ENCODE data around the gene GRB2. TPM values are rescaled to one million over a fixed set of nuclear protein-coding genes. Genes with fewer than 3 reads are reported as not detected.

The GRB2 gene
- total RNA-seq, 1 experiment from 2014 or later, result 148 TPM

DNA sequence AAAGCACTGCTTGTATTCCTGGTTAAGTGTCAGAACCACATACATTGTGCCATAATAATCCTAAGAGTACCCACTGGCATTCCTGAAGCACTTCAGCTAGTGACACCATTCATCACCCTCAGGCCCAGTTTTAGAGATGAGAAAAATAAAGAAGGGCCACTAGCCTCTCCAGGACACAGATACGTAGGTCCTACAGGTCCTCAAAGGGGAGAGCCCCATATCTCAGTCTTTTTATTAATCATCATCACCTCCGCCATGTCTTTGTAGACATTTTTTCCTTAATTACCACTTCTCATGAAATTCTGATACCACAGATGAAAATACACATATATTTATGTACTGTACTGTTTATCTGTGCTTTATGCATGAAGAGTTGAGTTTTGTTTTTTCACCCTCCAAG, 43.5 kb downstream of the GRB2 start:
- CTCF ChIA-PET, result no interaction called here
- TSS peak; percentile 33 for BruUV-seq (replicated peaks)
- no peak for ATAC-seq
- in situ Hi-C loops (cut with HindIII; ENCODE audit: low pct_unique_long_range_greater_than_20kb, low sequenced_read_pairs) (no loop called here), intact Hi-C loops (cut with micrococcal nuclease; ENCODE audit: unreplicated experiment) (no loop called here)
- Histone ChIP-seq H3K9me3 (ENCODE audit: control insufficient read depth, insufficient read depth, low read depth, low read length) (no peaks in the 10 kb centered on the region), H3K4me3 (ENCODE audit: low read depth in 2 of 2, low read length in 2 of 2) (no peak overlapping the region), H3K4me1 (ENCODE audit: control insufficient read depth, insufficient read depth, low read length) (peaks cover 63% of the 10 kb centered on the region), H3K27ac (ENCODE audit: low read length) (no peak overlapping the region), H3K27me3 (ENCODE audit: control insufficient read depth, insufficient read depth, low read length) (no peaks in the 10 kb centered on the region), H3K36me3 (ENCODE audit: control insufficient read depth, insufficient read depth, low read length) (no peaks in the 10 kb centered on the region)
- POLR2A ChIA-PET, result no interaction called here
- TF ChIP-seq TCF7L2 (IDR thresholded peaks at IDR 0.05; ENCODE audit: low read depth, low read length), result no peak
- no peak for TF ChIP-seq POLR2AphosphoS5 (IDR thresholded peaks at IDR 0.05; ENCODE audit: low read depth, low read length)
- TF ChIP-seq, protein P1, sequence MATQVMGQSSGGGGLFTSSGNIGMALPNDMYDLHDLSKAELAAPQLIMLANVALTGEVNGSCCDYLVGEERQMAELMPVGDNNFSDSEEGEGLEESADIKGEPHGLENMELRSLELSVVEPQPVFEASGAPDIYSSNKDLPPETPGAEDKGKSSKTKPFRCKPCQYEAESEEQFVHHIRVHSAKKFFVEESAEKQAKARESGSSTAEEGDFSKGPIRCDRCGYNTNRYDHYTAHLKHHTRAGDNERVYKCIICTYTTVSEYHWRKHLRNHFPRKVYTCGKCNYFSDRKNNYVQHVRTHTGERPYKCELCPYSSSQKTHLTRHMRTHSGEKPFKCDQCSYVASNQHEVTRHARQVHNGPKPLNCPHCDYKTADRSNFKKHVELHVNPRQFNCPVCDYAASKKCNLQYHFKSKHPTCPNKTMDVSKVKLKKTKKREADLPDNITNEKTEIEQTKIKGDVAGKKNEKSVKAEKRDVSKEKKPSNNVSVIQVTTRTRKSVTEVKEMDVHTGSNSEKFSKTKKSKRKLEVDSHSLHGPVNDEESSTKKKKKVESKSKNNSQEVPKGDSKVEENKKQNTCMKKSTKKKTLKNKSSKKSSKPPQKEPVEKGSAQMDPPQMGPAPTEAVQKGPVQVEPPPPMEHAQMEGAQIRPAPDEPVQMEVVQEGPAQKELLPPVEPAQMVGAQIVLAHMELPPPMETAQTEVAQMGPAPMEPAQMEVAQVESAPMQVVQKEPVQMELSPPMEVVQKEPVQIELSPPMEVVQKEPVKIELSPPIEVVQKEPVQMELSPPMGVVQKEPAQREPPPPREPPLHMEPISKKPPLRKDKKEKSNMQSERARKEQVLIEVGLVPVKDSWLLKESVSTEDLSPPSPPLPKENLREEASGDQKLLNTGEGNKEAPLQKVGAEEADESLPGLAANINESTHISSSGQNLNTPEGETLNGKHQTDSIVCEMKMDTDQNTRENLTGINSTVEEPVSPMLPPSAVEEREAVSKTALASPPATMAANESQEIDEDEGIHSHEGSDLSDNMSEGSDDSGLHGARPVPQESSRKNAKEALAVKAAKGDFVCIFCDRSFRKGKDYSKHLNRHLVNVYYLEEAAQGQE (IDR thresholded peaks at IDR 0.05; ENCODE audit: insufficient read depth in 1 of 2, low read depth in 2 of 2, low read length in 1 of 2), result no peak
- TF ChIP-seq, protein P2, sequence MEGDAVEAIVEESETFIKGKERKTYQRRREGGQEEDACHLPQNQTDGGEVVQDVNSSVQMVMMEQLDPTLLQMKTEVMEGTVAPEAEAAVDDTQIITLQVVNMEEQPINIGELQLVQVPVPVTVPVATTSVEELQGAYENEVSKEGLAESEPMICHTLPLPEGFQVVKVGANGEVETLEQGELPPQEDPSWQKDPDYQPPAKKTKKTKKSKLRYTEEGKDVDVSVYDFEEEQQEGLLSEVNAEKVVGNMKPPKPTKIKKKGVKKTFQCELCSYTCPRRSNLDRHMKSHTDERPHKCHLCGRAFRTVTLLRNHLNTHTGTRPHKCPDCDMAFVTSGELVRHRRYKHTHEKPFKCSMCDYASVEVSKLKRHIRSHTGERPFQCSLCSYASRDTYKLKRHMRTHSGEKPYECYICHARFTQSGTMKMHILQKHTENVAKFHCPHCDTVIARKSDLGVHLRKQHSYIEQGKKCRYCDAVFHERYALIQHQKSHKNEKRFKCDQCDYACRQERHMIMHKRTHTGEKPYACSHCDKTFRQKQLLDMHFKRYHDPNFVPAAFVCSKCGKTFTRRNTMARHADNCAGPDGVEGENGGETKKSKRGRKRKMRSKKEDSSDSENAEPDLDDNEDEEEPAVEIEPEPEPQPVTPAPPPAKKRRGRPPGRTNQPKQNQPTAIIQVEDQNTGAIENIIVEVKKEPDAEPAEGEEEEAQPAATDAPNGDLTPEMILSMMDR (IDR thresholded peaks at IDR 0.05), result no peak
- TF ChIP-seq SIN3A (IDR thresholded peaks at IDR 0.05; ENCODE audit: borderline replicate concordance, insufficient read depth, low read depth, low read length), result no peak
- no peak for DNase-seq (ENCODE audit: low read depth, low spot score)

DNA sequence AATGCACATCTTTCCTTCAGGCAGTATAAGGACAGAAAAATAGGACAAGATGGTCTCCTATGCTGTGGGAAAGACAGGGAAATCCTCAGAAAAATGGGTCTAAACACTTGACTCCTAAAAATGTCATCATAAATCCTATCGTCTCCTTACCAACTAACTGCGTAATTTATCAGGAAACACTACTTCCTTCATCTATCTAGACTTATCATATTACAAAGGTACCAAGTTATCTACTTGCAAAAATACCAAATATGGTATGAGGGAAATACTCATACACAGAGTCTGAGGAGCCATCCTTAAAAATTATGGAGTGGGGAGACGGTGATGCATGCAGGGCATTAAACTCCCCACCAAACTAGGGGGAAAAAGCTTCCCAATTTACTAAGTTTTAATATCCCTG, 44.1 kb downstream of the GRB2 start:
- Histone ChIP-seq H3K4me3 (ENCODE audit: low read depth in 2 of 2, low read length in 2 of 2) (no peak overlapping the region), H3K27me3 (ENCODE audit: control insufficient read depth, insufficient read depth, low read length) (no peaks in the 10 kb centered on the region), H3K27ac (ENCODE audit: low read length) (no peak overlapping the region), H3K9me3 (ENCODE audit: control insufficient read depth, insufficient read depth, low read depth, low read length) (no peaks in the 10 kb centered on the region), H3K4me1 (ENCODE audit: control insufficient read depth, insufficient read depth, low read length) (peaks cover 56% of the 10 kb centered on the region), H3K36me3 (ENCODE audit: control insufficient read depth, insufficient read depth, low read length) (no peaks in the 10 kb centered on the region)
- in situ Hi-C loops (cut with HindIII; ENCODE audit: low pct_unique_long_range_greater_than_20kb, low sequenced_read_pairs), result no loop called here
- DNase-seq (ENCODE audit: low read depth, low spot score) (no peak), ATAC-seq (no peak)
- TF ChIP-seq, protein P1 (IDR thresholded peaks at IDR 0.05; ENCODE audit: insufficient read depth in 1 of 2, low read depth in 2 of 2, low read length in 1 of 2), result no peak
- CTCF ChIA-PET, result interaction anchor here (0.5 kb wide), 1 partner anchor 38 kb away, joined by 8 read pairs; no protein-coding TSS in a partner anchor
- POLR2A ChIA-PET, result no interaction called here
- no TSS peak for BruUV-seq (replicated peaks)
- intact Hi-C loops (cut with micrococcal nuclease; ENCODE audit: unreplicated experiment), result no loop called here

All from Panc1 (cell line).